ENCODE results near the gene RMND1. TPM values are rescaled to one million over a fixed set of nuclear protein-coding genes. Genes with fewer than 3 reads are reported as not detected.
A peak's percentile ranks its signal among the peaks of the same experiment; 100 is the strongest.

Gene RMND1
- total and polyA plus RNA-seq, 2 of the 13 experiments (the other 11 are each of a cell fraction or from before 2014, with no cell fraction given): 34.0 to 72.5 TPM

DNA sequence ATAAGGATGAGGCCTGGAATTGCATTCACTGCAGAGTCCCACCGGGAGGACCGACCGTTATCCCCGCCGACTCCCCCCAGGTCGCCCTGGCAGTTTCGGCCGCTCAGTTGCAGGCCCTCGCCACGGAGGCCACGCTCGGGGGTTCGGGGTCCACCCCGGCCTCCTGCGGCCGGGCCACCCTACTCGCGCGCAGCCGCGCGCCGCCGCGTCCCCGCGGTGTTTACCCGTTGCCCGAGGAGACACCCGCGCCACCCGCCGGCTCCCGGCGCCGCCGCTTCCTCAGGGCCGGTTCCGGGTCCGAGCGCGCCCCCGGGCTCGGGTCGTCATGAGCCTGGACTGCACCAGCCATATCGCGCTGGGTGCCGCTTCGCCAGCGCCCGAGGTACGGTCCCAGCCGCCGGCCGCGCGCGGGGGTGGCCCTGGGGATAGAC is 41.9 kb upstream of the RMND1 start, which contains the start of gene CCDC170 (continued):
- TF ChIP-seq, protein P1, sequence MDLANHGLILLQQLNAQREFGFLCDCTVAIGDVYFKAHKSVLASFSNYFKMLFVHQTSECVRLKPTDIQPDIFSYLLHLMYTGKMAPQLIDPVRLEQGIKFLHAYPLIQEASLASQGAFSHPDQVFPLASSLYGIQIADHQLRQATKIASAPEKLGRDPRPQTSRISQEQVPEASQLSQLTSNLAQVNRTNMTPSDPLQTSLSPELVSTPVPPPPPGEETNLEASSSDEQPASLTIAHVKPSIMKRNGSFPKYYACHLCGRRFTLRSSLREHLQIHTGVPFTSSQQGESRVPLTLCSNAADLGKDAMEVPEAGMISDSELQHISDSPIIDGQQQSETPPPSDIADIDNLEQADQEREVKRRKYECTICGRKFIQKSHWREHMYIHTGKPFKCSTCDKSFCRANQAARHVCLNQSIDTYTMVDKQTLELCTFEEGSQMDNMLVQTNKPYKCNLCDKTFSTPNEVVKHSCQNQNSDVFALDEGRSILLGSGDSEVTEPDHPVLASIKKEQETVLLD (CRISPR knock-in tag; IDR thresholded peaks at IDR 0.05; ENCODE audit: low read depth): peak; percentile 81
- TF ChIP-seq, protein P2, sequence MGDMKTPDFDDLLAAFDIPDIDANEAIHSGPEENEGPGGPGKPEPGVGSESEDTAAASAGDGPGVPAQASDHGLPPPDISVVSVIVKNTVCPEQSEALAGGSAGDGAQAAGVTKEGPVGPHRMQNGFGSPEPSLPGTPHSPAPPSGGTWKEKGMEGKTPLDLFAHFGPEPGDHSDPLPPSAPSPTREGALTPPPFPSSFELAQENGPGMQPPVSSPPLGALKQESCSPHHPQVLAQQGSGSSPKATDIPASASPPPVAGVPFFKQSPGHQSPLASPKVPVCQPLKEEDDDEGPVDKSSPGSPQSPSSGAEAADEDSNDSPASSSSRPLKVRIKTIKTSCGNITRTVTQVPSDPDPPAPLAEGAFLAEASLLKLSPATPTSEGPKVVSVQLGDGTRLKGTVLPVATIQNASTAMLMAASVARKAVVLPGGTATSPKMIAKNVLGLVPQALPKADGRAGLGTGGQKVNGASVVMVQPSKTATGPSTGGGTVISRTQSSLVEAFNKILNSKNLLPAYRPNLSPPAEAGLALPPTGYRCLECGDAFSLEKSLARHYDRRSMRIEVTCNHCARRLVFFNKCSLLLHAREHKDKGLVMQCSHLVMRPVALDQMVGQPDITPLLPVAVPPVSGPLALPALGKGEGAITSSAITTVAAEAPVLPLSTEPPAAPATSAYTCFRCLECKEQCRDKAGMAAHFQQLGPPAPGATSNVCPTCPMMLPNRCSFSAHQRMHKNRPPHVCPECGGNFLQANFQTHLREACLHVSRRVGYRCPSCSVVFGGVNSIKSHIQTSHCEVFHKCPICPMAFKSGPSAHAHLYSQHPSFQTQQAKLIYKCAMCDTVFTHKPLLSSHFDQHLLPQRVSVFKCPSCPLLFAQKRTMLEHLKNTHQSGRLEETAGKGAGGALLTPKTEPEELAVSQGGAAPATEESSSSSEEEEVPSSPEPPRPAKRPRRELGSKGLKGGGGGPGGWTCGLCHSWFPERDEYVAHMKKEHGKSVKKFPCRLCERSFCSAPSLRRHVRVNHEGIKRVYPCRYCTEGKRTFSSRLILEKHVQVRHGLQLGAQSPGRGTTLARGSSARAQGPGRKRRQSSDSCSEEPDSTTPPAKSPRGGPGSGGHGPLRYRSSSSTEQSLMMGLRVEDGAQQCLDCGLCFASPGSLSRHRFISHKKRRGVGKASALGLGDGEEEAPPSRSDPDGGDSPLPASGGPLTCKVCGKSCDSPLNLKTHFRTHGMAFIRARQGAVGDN (CRISPR knock-in tag; IDR thresholded peaks at IDR 0.05): peak; percentile 82
- TF ChIP-seq HDAC1 (CRISPR knock-in tag; IDR thresholded peaks at IDR 0.05) (peak; percentile 62; the same call in 1 of the 2 replicates), GLI4 (CRISPR knock-in tag; IDR thresholded peaks at IDR 0.05; ENCODE audit: borderline replicate concordance) (peak; percentile 83; the same call in 1 of the 2 replicates), PHF8 (CRISPR knock-in tag; IDR thresholded peaks at IDR 0.05) (peak; percentile 93), ZNF83 (CRISPR knock-in tag; IDR thresholded peaks at IDR 0.05; ENCODE audit: borderline replicate concordance) (peak; percentile 60; the same call in 1 of the 2 replicates), GFI1 (CRISPR knock-in tag; IDR thresholded peaks at IDR 0.05; ENCODE audit: borderline replicate concordance) (peak; percentile 70; the same call in 1 of the 2 replicates), ZNF263 (CRISPR knock-in tag; IDR thresholded peaks at IDR 0.05) (peak; percentile 67), ZBTB21 (CRISPR knock-in tag; IDR thresholded peaks at IDR 0.05) (no peak), ZNF564 (CRISPR knock-in tag; IDR thresholded peaks at IDR 0.05) (0 out of 2 replicates have a peak, but pooled peaks have one; percentile 33), ZNF749 (CRISPR knock-in tag; IDR thresholded peaks at IDR 0.05; ENCODE audit: borderline replicate concordance) (peak; percentile 66; the same call in 1 of the 2 replicates), ZNF558 (CRISPR knock-in tag; IDR thresholded peaks at IDR 0.05; ENCODE audit: borderline replicate concordance) (peak; percentile 75; the same call in 1 of the 2 replicates), MTA1 (CRISPR knock-in tag; IDR thresholded peaks at IDR 0.05; ENCODE audit: borderline replicate concordance) (peak; percentile 70; the same call in 1 of the 2 replicates), TBX2 (CRISPR knock-in tag; IDR thresholded peaks at IDR 0.05; ENCODE audit: borderline replicate concordance) (peak; percentile 63; the same call in 1 of the 2 replicates), ZNF839 (CRISPR knock-in tag; IDR thresholded peaks at IDR 0.05; ENCODE audit: borderline replicate concordance) (peak; percentile 26; the same call in 1 of the 2 replicates), RFX3 (CRISPR knock-in tag; IDR thresholded peaks at IDR 0.05) (peak; percentile 51)
- TF ChIP-seq, protein P3, sequence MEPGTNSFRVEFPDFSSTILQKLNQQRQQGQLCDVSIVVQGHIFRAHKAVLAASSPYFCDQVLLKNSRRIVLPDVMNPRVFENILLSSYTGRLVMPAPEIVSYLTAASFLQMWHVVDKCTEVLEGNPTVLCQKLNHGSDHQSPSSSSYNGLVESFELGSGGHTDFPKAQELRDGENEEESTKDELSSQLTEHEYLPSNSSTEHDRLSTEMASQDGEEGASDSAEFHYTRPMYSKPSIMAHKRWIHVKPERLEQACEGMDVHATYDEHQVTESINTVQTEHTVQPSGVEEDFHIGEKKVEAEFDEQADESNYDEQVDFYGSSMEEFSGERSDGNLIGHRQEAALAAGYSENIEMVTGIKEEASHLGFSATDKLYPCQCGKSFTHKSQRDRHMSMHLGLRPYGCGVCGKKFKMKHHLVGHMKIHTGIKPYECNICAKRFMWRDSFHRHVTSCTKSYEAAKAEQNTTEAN (CRISPR knock-in tag; conservative IDR thresholded peaks at IDR 0.05): peak; percentile 80; the same call in 1 of the 2 replicates
- TF ChIP-seq, protein P4, sequence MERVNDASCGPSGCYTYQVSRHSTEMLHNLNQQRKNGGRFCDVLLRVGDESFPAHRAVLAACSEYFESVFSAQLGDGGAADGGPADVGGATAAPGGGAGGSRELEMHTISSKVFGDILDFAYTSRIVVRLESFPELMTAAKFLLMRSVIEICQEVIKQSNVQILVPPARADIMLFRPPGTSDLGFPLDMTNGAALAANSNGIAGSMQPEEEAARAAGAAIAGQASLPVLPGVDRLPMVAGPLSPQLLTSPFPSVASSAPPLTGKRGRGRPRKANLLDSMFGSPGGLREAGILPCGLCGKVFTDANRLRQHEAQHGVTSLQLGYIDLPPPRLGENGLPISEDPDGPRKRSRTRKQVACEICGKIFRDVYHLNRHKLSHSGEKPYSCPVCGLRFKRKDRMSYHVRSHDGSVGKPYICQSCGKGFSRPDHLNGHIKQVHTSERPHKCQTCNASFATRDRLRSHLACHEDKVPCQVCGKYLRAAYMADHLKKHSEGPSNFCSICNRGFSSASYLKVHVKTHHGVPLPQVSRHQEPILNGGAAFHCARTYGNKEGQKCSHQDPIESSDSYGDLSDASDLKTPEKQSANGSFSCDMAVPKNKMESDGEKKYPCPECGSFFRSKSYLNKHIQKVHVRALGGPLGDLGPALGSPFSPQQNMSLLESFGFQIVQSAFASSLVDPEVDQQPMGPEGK (CRISPR knock-in tag; IDR thresholded peaks at IDR 0.05): 0 out of 2 replicates have a peak, but pooled peaks have one; percentile 4
- TF ChIP-seq, protein P5, sequence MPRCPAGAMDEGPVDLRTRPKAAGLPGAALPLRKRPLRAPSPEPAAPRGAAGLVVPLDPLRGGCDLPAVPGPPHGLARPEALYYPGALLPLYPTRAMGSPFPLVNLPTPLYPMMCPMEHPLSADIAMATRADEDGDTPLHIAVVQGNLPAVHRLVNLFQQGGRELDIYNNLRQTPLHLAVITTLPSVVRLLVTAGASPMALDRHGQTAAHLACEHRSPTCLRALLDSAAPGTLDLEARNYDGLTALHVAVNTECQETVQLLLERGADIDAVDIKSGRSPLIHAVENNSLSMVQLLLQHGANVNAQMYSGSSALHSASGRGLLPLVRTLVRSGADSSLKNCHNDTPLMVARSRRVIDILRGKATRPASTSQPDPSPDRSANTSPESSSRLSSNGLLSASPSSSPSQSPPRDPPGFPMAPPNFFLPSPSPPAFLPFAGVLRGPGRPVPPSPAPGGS (CRISPR knock-in tag; IDR thresholded peaks at IDR 0.05): peak; percentile 62; the same call in 1 of the 2 replicates

Data from HepG2 (cell line).